ENCODE measurements around the gene PNPLA2.

Gene PNPLA2

DNA sequence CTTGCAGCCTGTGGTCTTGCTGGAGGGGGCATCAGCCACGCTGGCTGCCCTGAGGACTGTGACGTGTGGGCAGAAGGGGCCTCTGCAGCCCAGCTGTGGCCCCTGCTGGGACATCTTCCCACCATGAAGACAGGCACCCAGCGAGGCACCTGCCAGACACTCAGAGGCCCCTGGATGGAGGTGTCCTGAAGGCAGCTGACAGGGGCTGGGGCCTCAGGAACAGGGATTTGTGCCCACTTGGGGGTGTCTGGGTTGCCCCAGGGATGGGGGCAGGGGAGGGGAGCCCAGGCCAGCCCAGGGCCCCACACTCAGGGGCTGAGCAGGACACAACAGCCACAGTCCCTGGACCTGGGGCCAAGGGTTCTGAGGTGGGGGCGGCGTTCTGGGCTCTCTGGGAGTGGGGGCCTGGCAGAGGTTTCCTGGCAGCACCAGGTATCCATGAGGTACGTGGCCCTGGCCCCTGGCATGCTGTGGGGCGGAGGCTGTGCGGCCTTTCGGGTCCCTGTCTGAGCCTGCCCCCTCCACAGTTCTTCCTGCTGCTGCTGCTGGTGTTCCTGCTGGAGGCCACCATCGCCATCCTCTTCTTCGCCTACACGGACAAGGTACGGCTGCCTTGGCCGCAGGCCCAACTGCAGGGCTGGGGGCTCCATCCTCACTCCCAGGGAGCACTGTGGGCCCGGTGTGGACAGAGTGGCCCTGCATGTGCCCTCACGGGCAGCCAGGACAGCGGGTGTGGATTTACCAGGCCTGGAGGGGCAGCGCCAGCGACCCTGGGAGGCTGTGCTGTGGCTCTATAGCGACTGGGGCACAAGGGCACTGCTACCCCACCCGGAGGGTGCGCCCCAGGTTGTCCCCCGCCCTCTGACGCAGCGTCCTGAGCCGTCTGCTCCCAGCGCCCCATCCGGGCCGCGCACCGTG, 45.5 kb downstream of the PNPLA2 start:
- no peaks in the 10 kb centered on the region for H3K27me3 ChIP-seq (ENCODE audit: control insufficient read depth, insufficient read depth, low read length, poor library complexity, severe bottlenecking)
- H3K9me3 ChIP-seq (ENCODE audit: control insufficient read depth, low read length): no peaks in the 10 kb centered on the region
- no peaks in the 10 kb centered on the region for H3K36me3 ChIP-seq (ENCODE audit: control insufficient read depth, insufficient read depth, low read length)
- H3K4me1 ChIP-seq (ENCODE audit: control insufficient read depth, insufficient read depth, low read length): peaks cover 35% of the 10 kb centered on the region
- no peak overlapping the region for H3K4me3 ChIP-seq (ENCODE audit: insufficient read depth, low read depth, low read length)
- WGBS, 2 experiments: 93 to 95% methylated on average over 31 of the region's 31 CpGs
- H3K27ac ChIP-seq (ENCODE audit: insufficient read depth, low read depth, low read length, poor library complexity, severe bottlenecking): no peak overlapping the region

GRCh38 chr11:864898-865297, 46.2 kb downstream of the PNPLA2 start:
- H3K27ac ChIP-seq (ENCODE audit: insufficient read depth, low read depth, low read length, poor library complexity, severe bottlenecking): no peak overlapping the region
- peaks cover 32% of the 10 kb centered on the region for H3K4me1 ChIP-seq (ENCODE audit: control insufficient read depth, insufficient read depth, low read length)
- no peak overlapping the region for H3K4me3 ChIP-seq (ENCODE audit: insufficient read depth, low read depth, low read length)
- WGBS, 2 experiments: 91 to 93% methylated on average over 11 of the region's 11 CpGs
- H3K9me3 ChIP-seq (ENCODE audit: control insufficient read depth, low read length): no peaks in the 10 kb centered on the region
- no peaks in the 10 kb centered on the region for H3K27me3 ChIP-seq (ENCODE audit: control insufficient read depth, insufficient read depth, low read length, poor library complexity, severe bottlenecking)
- H3K36me3 ChIP-seq (ENCODE audit: control insufficient read depth, insufficient read depth, low read length): no peaks in the 10 kb centered on the region

DNA sequence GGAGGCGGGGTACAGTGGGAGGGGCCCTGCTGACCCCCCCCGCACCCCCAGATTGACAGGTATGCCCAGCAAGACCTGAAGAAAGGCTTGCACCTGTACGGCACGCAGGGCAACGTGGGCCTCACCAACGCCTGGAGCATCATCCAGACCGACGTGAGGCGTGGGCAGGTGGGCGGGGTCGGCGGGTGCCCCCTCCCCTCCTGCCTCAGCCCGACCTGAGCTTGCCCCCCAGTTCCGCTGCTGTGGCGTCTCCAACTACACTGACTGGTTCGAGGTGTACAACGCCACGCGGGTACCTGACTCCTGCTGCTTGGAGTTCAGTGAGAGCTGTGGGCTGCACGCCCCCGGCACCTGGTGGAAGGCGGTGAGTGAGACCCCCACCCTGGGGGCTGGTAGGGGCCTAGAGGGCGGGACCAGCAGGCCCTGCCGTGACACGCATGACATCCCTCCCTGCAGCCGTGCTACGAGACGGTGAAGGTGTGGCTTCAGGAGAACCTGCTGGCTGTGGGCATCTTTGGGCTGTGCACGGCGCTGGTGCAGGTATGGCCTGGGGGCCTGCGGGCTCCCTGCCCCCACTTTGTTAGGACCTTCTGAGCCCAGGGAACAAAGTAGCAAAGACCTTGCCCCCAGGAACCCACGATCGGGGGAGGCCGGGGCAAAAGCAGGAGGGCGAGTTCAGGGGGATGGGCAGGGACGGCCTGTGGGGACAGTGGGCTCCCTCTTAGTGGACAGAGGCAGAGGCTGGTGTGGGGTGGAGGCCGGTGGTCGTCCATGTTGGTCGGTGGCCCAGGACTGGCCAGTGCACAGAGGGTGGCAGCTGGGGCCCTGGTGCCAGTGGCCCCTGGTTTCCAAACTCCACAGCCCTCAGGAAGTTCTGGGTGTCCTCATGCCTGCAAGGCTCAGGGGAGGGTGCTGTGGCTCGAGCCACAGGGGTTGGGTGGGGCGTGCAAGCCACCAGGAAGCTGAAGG, 47.0 kb downstream of the PNPLA2 start:
- no peaks in the 10 kb centered on the region for H3K36me3 ChIP-seq (ENCODE audit: control insufficient read depth, insufficient read depth, low read length)
- H3K4me1 ChIP-seq (ENCODE audit: control insufficient read depth, insufficient read depth, low read length): peaks cover 23% of the 10 kb centered on the region
- 90% methylated on average over 41 of the region's 41 CpGs for WGBS, 2 experiments
- H3K27me3 ChIP-seq (ENCODE audit: control insufficient read depth, insufficient read depth, low read length, poor library complexity, severe bottlenecking): no peaks in the 10 kb centered on the region
- no peaks in the 10 kb centered on the region for H3K9me3 ChIP-seq (ENCODE audit: control insufficient read depth, low read length)
- no peak overlapping the region for H3K27ac ChIP-seq (ENCODE audit: insufficient read depth, low read depth, low read length, poor library complexity, severe bottlenecking)
- no peak overlapping the region for H3K4me3 ChIP-seq (ENCODE audit: insufficient read depth, low read depth, low read length)

- peaks cover 21% of the 10 kb centered on the region for H3K4me1 ChIP-seq (ENCODE audit: control insufficient read depth, insufficient read depth, low read length)
- 92% methylated on average over 14 of the region's 14 CpGs for WGBS, 2 experiments
- no peaks in the 10 kb centered on the region for H3K9me3 ChIP-seq (ENCODE audit: control insufficient read depth, low read length)
- no peaks in the 10 kb centered on the region for H3K27me3 ChIP-seq (ENCODE audit: control insufficient read depth, insufficient read depth, low read length, poor library complexity, severe bottlenecking)
- no peak overlapping the region for H3K4me3 ChIP-seq (ENCODE audit: insufficient read depth, low read depth, low read length)
- H3K27ac ChIP-seq (ENCODE audit: insufficient read depth, low read depth, low read length, poor library complexity, severe bottlenecking): no peak overlapping the region
- no peaks in the 10 kb centered on the region for H3K36me3 ChIP-seq (ENCODE audit: control insufficient read depth, insufficient read depth, low read length)
These were observed 47.8 kb downstream of the PNPLA2 start for GRCh38 chr11:866481-866880.

DNA sequence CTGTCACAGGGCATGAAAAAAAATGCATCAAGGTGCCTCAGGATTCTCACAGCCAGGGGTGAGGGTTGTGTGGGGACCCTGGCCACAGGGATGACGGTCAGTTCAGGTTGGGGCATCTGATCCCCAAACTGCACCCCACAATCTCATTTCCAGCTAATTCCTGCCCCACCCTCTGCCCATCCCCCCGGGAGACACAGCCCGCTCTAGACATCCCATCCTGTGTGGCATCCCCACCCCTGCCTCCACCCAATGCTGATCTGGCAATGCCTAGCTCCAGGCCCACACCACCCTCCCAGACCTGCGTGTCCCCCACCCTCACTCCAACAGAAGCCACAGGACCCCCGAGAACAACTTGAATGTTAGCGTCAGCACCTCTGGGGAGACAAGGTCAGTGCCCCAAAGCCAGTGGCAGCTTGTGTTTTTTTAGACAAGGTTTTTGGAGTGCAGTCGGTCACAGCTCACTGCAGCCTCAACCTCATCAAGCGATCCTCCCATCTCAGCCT, 49.2 kb downstream of the PNPLA2 start:
- 92 to 93% methylated on average over 8 of the region's 8 CpGs for WGBS, 2 experiments
- Histone ChIP-seq H3K36me3 (ENCODE audit: control insufficient read depth, insufficient read depth, low read length) (no peaks in the 10 kb centered on the region), H3K27me3 (ENCODE audit: control insufficient read depth, insufficient read depth, low read length, poor library complexity, severe bottlenecking) (no peaks in the 10 kb centered on the region), H3K9me3 (ENCODE audit: control insufficient read depth, low read length) (no peaks in the 10 kb centered on the region), H3K4me3 (ENCODE audit: insufficient read depth, low read depth, low read length) (no peak overlapping the region), H3K4me1 (ENCODE audit: control insufficient read depth, insufficient read depth, low read length) (peaks cover 10% of the 10 kb centered on the region), H3K27ac (ENCODE audit: insufficient read depth, low read depth, low read length, poor library complexity, severe bottlenecking) (no peak overlapping the region)

DNA sequence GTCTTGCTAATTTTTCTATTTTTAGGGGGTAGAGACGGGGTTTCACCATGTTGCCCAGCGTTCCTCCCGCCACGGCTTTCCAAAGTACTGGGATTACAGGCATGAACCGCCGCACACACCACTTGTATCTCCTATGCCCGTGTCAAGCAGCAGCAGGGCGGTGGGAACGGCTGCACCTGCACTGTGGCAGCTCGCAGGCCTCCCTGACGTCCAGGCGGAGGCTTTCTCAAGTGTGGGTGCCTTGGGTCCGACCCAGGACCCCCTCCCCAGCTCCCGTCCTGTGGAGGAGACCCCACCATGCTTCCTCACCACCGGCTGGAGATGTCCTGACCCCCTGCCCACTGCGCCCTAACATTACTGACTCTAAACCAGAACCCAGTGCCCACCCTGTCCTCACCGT, 49.7 kb downstream of the PNPLA2 start:
- WGBS, 2 experiments: 94 to 95% methylated on average over 17 of the region's 17 CpGs
- Histone ChIP-seq H3K9me3 (ENCODE audit: control insufficient read depth, low read length) (no peaks in the 10 kb centered on the region), H3K27ac (ENCODE audit: insufficient read depth, low read depth, low read length, poor library complexity, severe bottlenecking) (no peak overlapping the region), H3K4me1 (ENCODE audit: control insufficient read depth, insufficient read depth, low read length) (peaks cover 5% of the 10 kb centered on the region), H3K4me3 (ENCODE audit: insufficient read depth, low read depth, low read length) (no peak overlapping the region), H3K27me3 (ENCODE audit: control insufficient read depth, insufficient read depth, low read length, poor library complexity, severe bottlenecking) (no peaks in the 10 kb centered on the region), H3K36me3 (ENCODE audit: control insufficient read depth, insufficient read depth, low read length) (no peaks in the 10 kb centered on the region)

DNA sequence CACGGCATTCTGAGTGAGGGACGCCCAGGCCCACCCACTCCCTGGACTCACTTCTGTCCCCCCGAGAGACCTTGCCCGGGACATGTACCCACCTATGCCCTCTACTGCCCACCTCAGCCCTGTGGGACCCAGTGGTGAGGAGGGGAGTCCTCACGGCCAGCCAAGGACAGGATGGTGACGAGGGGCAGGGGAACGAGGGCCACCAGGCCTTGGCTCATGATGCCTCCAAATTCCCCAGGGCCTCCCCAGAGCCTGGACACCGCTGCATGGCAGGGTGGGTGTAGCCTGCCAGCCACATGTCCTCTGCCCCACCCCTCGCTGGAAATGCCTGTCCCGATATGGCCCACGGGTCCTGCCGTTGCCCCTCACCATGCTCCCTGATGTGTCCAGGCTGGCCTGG, 50.1 kb downstream of the PNPLA2 start:
- 88 to 89% methylated on average over 12 of the region's 12 CpGs for WGBS, 2 experiments
- Histone ChIP-seq H3K4me1 (ENCODE audit: control insufficient read depth, insufficient read depth, low read length) (peaks cover under 1% of the 10 kb centered on the region), H3K36me3 (ENCODE audit: control insufficient read depth, insufficient read depth, low read length) (no peaks in the 10 kb centered on the region), H3K27me3 (ENCODE audit: control insufficient read depth, insufficient read depth, low read length, poor library complexity, severe bottlenecking) (no peaks in the 10 kb centered on the region), H3K4me3 (ENCODE audit: insufficient read depth, low read depth, low read length) (no peak overlapping the region), H3K9me3 (ENCODE audit: control insufficient read depth, low read length) (no peaks in the 10 kb centered on the region), H3K27ac (ENCODE audit: insufficient read depth, low read depth, low read length, poor library complexity, severe bottlenecking) (no peak overlapping the region)

DNA sequence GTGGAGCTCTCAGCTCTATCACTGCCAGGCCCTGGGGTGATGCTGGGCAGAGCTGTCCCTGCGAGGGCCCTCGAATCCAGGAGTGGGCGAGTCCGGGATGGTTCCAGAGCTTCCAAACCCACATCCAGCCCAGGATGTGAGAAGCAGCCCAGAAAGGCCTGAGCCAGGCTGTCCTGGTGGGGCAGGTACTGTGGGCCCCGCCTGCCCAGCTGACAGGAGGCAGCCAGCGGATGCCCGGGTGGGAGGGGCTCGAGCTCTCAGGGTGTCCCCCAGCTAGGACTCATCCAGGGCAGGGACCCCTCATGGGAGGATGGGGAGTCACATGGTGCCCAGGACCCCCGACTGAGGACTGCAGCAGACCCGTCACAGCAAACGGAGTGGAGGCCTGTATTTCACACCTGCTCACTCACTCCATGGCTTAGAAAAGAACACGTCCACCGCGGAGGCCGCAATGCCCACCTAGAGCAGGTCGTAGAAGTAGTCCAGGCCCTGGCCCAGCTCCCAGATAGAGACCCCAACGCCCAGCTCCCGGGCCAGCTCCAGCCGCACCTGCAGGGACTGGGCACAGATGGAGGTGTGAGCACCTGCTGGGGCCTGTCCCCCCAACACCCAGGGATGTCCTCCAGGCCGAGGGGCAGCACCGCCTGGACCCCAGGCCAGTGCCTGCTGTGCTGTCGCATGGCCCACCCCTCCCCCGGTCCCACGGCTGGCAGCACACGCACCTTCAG, 50.8 kb downstream of the PNPLA2 start:
- Histone ChIP-seq H3K4me3 (ENCODE audit: insufficient read depth, low read depth, low read length) (no peak overlapping the region), H3K27ac (ENCODE audit: insufficient read depth, low read depth, low read length, poor library complexity, severe bottlenecking) (no peak overlapping the region), H3K4me1 (ENCODE audit: control insufficient read depth, insufficient read depth, low read length) (no peaks in the 10 kb centered on the region), H3K36me3 (ENCODE audit: control insufficient read depth, insufficient read depth, low read length) (no peaks in the 10 kb centered on the region), H3K9me3 (ENCODE audit: control insufficient read depth, low read length) (no peaks in the 10 kb centered on the region), H3K27me3 (ENCODE audit: control insufficient read depth, insufficient read depth, low read length, poor library complexity, severe bottlenecking) (no peaks in the 10 kb centered on the region)
- WGBS, 2 experiments: 81 to 85% methylated on average over 25 of the region's 25 CpGs

DNA sequence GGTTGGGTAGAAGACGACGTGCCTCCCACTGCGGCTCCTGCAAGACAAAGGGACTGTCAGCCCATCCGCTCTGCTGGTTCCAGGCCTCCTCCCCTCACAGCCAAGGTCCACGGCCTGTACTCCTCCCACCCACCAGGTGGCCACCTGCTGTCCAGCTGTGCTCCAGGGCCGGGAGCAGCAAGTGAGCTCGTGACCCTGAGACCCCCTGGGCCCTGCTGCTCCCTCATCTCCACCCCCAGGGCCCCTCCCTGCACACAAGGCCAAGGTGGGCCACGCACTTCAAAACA, 51.4 kb downstream of the PNPLA2 start:
- Histone ChIP-seq H3K9me3 (ENCODE audit: control insufficient read depth, low read length) (no peaks in the 10 kb centered on the region), H3K27ac (ENCODE audit: insufficient read depth, low read depth, low read length, poor library complexity, severe bottlenecking) (no peak overlapping the region), H3K4me3 (ENCODE audit: insufficient read depth, low read depth, low read length) (no peak overlapping the region), H3K27me3 (ENCODE audit: control insufficient read depth, insufficient read depth, low read length, poor library complexity, severe bottlenecking) (no peaks in the 10 kb centered on the region), H3K4me1 (ENCODE audit: control insufficient read depth, insufficient read depth, low read length) (no peaks in the 10 kb centered on the region), H3K36me3 (ENCODE audit: control insufficient read depth, insufficient read depth, low read length) (no peaks in the 10 kb centered on the region)
- WGBS, 2 experiments: 47% methylated on average over 8 of the region's 8 CpGs

Data from ectodermal cell (in vitro differentiated cells).